Measurements from ENCODE around the gene PRUNE2.
A peak's percentile ranks its signal among the peaks of the same experiment; 100 is the strongest.

Gene PRUNE2

DNA sequence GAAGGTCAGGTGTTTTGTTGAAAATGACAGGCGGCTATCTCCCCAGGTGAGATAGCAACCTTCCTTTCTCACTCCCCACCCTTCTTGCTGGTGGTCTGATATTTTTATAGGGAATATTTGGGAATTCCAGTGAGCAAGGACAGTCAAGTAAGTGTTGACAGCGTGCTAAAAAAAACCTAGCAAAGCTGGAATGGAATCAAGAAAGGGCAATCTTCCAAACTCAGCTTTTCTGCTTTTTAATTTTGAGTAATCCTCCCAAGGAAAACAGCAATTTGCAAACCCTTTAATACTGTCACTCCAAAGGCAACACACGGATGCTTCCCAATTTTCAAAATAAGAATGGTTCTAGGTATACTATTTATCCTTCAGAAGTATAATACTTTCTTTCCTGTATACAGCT lies 285.3 kb downstream of the PRUNE2 start:
- Histone ChIP-seq H3K9ac (ENCODE audit: low read length) (peak overlapping the region; percentile 77), H3K36me3 (ENCODE audit: control insufficient read depth, insufficient read depth, low read length, severe bottlenecking) (peaks cover 21% of the 10 kb centered on the region), H3K4me3 (ENCODE audit: low read length) (no peak overlapping the region), H3K27me3 (replicated peaks; ENCODE audit: control insufficient read depth, insufficient read depth, low read length) (no peaks in the 10 kb centered on the region), H3K9me3 (ENCODE audit: control insufficient read depth, low read length) (no peaks in the 10 kb centered on the region), H3K4me1 (ENCODE audit: control insufficient read depth, insufficient read depth, low read length) (peaks cover 45% of the 10 kb centered on the region)
- no peak for DNase-seq (ENCODE audit: low read depth)

GRCh38 chr9:76619640-76620039 lies 286.3 kb downstream of the PRUNE2 start:
- Histone ChIP-seq H3K9ac (ENCODE audit: low read length) (peak overlapping the region; percentile 77), H3K4me1 (ENCODE audit: control insufficient read depth, insufficient read depth, low read length) (peaks cover 49% of the 10 kb centered on the region), H3K27me3 (replicated peaks; ENCODE audit: control insufficient read depth, insufficient read depth, low read length) (no peaks in the 10 kb centered on the region), H3K4me3 (ENCODE audit: low read length) (peak overlapping the region; percentile 21), H3K36me3 (ENCODE audit: control insufficient read depth, insufficient read depth, low read length, severe bottlenecking) (peaks cover 12% of the 10 kb centered on the region), H3K9me3 (ENCODE audit: control insufficient read depth, low read length) (no peaks in the 10 kb centered on the region)
- DNase-seq (ENCODE audit: low read depth): peak; percentile 74

DNA sequence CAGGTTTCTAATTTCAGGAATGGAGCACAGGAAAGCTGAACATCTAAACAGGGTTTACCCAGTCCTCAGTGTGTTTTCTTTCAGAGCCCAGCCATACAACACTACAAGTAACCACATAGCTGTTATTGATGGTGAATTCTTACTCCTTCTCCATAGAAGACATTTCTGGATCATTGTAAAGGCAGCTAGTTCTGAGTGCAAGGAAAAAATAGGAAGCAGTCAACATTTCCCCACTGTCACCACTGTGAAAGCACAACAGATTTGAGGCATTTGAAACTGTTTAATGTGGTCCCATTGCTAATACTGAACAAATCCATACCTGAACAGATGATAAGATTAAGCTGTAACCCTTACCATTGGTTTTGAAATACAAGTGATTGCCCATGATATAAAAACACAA lies 286.7 kb downstream of the PRUNE2 start:
- peak overlapping the region; percentile 21 for H3K4me3 ChIP-seq (ENCODE audit: low read length)
- peak overlapping the region; percentile 77 for H3K9ac ChIP-seq (ENCODE audit: low read length)
- no peak for DNase-seq (ENCODE audit: low read depth)
- peaks cover 8% of the 10 kb centered on the region for H3K36me3 ChIP-seq (ENCODE audit: control insufficient read depth, insufficient read depth, low read length, severe bottlenecking)
- no peaks in the 10 kb centered on the region for H3K27me3 ChIP-seq (replicated peaks; ENCODE audit: control insufficient read depth, insufficient read depth, low read length)
- H3K4me1 ChIP-seq (ENCODE audit: control insufficient read depth, insufficient read depth, low read length): peaks cover 49% of the 10 kb centered on the region
- H3K9me3 ChIP-seq (ENCODE audit: control insufficient read depth, low read length): no peaks in the 10 kb centered on the region

DNA sequence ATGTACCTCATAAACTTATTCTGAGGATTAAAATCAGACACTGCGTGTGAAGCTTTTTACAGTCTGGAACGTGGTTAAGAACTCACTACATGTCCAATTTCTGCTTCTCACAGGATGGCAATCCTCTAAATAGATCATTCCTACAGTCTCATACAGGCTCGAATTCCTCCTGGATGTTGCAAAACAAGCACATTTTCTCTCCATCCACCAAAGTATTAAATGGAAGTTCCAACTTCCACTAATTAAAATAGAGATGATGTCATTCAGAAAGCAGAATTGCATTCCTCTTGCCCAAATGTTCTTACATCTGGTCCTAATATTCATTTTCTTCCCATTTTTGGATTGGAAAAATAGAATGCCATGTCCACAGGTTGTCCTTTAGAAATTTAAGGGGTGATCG lies 287.2 kb downstream of the PRUNE2 start:
- no peaks in the 10 kb centered on the region for H3K27me3 ChIP-seq (replicated peaks; ENCODE audit: control insufficient read depth, insufficient read depth, low read length)
- H3K4me3 ChIP-seq (ENCODE audit: low read length): peak overlapping the region; percentile 21
- peaks cover 49% of the 10 kb centered on the region for H3K4me1 ChIP-seq (ENCODE audit: control insufficient read depth, insufficient read depth, low read length)
- no peaks in the 10 kb centered on the region for H3K9me3 ChIP-seq (ENCODE audit: control insufficient read depth, low read length)
- DNase-seq (ENCODE audit: low read depth): peak; percentile 82
- peaks cover 3% of the 10 kb centered on the region for H3K36me3 ChIP-seq (ENCODE audit: control insufficient read depth, insufficient read depth, low read length, severe bottlenecking)
- H3K9ac ChIP-seq (ENCODE audit: low read length): peak overlapping the region; percentile 77

GRCh38 chr9:76617497-76618175 lies 288.3 kb downstream of the PRUNE2 start:
- Histone ChIP-seq H3K9ac (ENCODE audit: low read length) (no peak overlapping the region), H3K4me3 (ENCODE audit: low read length) (no peak overlapping the region), H3K36me3 (ENCODE audit: control insufficient read depth, insufficient read depth, low read length, severe bottlenecking) (no peaks in the 10 kb centered on the region), H3K4me1 (ENCODE audit: control insufficient read depth, insufficient read depth, low read length) (peaks cover 44% of the 10 kb centered on the region), H3K27me3 (replicated peaks; ENCODE audit: control insufficient read depth, insufficient read depth, low read length) (no peaks in the 10 kb centered on the region), H3K9me3 (ENCODE audit: control insufficient read depth, low read length) (no peaks in the 10 kb centered on the region)
- no peak for DNase-seq (ENCODE audit: low read depth)

- Histone ChIP-seq H3K9me3 (ENCODE audit: control insufficient read depth, low read length) (no peaks in the 10 kb centered on the region), H3K9ac (ENCODE audit: low read length) (no peak overlapping the region)
- no peak for DNase-seq (ENCODE audit: low read depth)
These were observed 289.1 kb downstream of the PRUNE2 start for GRCh38 chr9:76616780-76617179.

DNA sequence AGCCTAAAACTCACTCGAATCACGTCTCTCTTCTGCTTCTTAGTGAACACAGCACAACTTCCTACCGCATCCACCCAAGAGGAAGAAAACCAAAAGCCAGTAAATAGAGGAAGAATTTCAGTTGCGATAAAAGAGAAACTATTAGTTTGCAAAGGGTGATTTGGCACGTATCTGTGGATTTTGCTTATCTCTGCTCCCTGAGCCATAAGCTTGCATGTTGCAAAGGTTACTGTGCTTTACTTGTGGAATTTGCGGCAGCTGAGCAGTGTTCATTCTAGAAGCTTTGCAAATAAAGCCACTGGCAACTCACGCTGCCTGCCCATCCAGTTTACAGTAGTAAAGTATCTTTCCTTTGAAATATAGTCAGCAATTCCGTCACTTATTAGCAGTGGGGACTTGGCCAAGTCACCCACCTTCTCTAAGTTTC lies 290.7 kb downstream of the PRUNE2 start:
- Histone ChIP-seq H3K4me1 (ENCODE audit: control insufficient read depth, insufficient read depth, low read length) (peaks cover 38% of the 10 kb centered on the region), H3K9ac (ENCODE audit: low read length) (peak overlapping the region; percentile 27), H3K9me3 (ENCODE audit: control insufficient read depth, low read length) (no peaks in the 10 kb centered on the region), H3K36me3 (ENCODE audit: control insufficient read depth, insufficient read depth, low read length, severe bottlenecking) (peaks cover 4% of the 10 kb centered on the region), H3K27me3 (replicated peaks; ENCODE audit: control insufficient read depth, insufficient read depth, low read length) (no peaks in the 10 kb centered on the region), H3K4me3 (ENCODE audit: low read length) (no peak overlapping the region)
- no peak for DNase-seq (ENCODE audit: low read depth)

More at GRCh38 chr9:76616780-76617179, 289.1 kb downstream of the PRUNE2 start:
- H3K4me3 ChIP-seq (ENCODE audit: low read length): no peak overlapping the region
- peaks cover 44% of the 10 kb centered on the region for H3K4me1 ChIP-seq (ENCODE audit: control insufficient read depth, insufficient read depth, low read length)
- H3K27me3 ChIP-seq (replicated peaks; ENCODE audit: control insufficient read depth, insufficient read depth, low read length): no peaks in the 10 kb centered on the region
- peaks cover 2% of the 10 kb centered on the region for H3K36me3 ChIP-seq (ENCODE audit: control insufficient read depth, insufficient read depth, low read length, severe bottlenecking)

GRCh38 chr9:76613974-76614373 lies 291.9 kb downstream of the PRUNE2 start:
- Histone ChIP-seq H3K9ac (ENCODE audit: low read length) (no peak overlapping the region), H3K4me3 (ENCODE audit: low read length) (no peak overlapping the region), H3K4me1 (ENCODE audit: control insufficient read depth, insufficient read depth, low read length) (peaks cover 36% of the 10 kb centered on the region), H3K9me3 (ENCODE audit: control insufficient read depth, low read length) (no peaks in the 10 kb centered on the region), H3K36me3 (ENCODE audit: control insufficient read depth, insufficient read depth, low read length, severe bottlenecking) (peaks cover 4% of the 10 kb centered on the region), H3K27me3 (replicated peaks; ENCODE audit: control insufficient read depth, insufficient read depth, low read length) (no peaks in the 10 kb centered on the region)
- DNase-seq (ENCODE audit: low read depth): no peak

DNA sequence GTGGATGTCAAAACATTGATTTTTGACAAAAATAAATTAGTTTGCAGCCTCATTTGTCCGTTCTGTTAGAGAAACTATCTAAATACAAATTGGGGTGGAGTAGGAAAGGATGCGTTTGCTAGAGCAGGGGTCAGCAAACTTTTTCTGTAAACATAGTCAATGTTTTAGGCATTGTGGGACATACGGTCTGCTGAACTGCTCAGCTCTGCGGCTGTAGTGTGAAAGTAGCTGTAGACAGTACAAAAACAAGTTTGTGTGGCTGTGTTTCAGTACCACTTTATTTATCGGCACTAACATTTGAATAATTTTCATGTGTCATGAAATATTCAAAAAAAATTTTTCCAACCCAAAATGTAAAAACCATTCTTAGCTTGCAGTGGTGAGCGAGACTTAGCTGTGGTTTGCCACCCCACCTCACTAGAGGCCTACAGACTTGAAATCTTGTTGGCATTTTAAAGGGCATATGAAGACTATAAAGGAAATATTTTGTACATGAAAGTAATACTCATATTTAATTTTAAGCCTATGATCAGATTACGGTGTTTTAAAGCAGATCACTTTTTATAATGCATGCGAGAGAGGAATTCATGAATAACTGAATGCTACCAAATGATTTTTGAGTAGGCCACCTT lies 292.6 kb downstream of the PRUNE2 start:
- no peaks in the 10 kb centered on the region for H3K9me3 ChIP-seq (ENCODE audit: control insufficient read depth, low read length)
- H3K4me3 ChIP-seq (ENCODE audit: low read length): no peak overlapping the region
- peaks cover 4% of the 10 kb centered on the region for H3K36me3 ChIP-seq (ENCODE audit: control insufficient read depth, insufficient read depth, low read length, severe bottlenecking)
- DNase-seq (ENCODE audit: low read depth): no peak
- H3K9ac ChIP-seq (ENCODE audit: low read length): no peak overlapping the region
- no peaks in the 10 kb centered on the region for H3K27me3 ChIP-seq (replicated peaks; ENCODE audit: control insufficient read depth, insufficient read depth, low read length)
- peaks cover 32% of the 10 kb centered on the region for H3K4me1 ChIP-seq (ENCODE audit: control insufficient read depth, insufficient read depth, low read length)

GRCh38 chr9:76610011-76610352 lies 295.9 kb downstream of the PRUNE2 start:
- Histone ChIP-seq H3K36me3 (ENCODE audit: control insufficient read depth, insufficient read depth, low read length, severe bottlenecking) (peaks cover 4% of the 10 kb centered on the region), H3K4me1 (ENCODE audit: control insufficient read depth, insufficient read depth, low read length) (peaks cover 20% of the 10 kb centered on the region), H3K27me3 (replicated peaks; ENCODE audit: control insufficient read depth, insufficient read depth, low read length) (no peaks in the 10 kb centered on the region), H3K9me3 (ENCODE audit: control insufficient read depth, low read length) (no peaks in the 10 kb centered on the region), H3K9ac (ENCODE audit: low read length) (peak overlapping the region; percentile 27), H3K4me3 (ENCODE audit: low read length) (peak overlapping the region; percentile 40)
- peak; percentile 85 for DNase-seq (ENCODE audit: low read depth)

- DNase-seq (ENCODE audit: low read depth): no peak
These were observed 296.5 kb downstream of the PRUNE2 start for GRCh38 chr9:76609285-76610010.

More at GRCh38 chr9:76609285-76610010, 296.5 kb downstream of the PRUNE2 start:
- H3K36me3 ChIP-seq (ENCODE audit: control insufficient read depth, insufficient read depth, low read length, severe bottlenecking): peaks cover 4% of the 10 kb centered on the region
- no peaks in the 10 kb centered on the region for H3K27me3 ChIP-seq (replicated peaks; ENCODE audit: control insufficient read depth, insufficient read depth, low read length)
- peaks cover 20% of the 10 kb centered on the region for H3K4me1 ChIP-seq (ENCODE audit: control insufficient read depth, insufficient read depth, low read length)
- no peak overlapping the region for H3K9ac ChIP-seq (ENCODE audit: low read length)
- H3K4me3 ChIP-seq (ENCODE audit: low read length): no peak overlapping the region
- no peaks in the 10 kb centered on the region for H3K9me3 ChIP-seq (ENCODE audit: control insufficient read depth, low read length)
